ENCODE data around the gene IL4R.
"Not testable (repeated sequence)": the region's sequence is repeated elsewhere in the genome, so short reads cannot be mapped to it uniquely, and the experiment has no call there.

Gene IL4R

GRCh38 chr16:27407133-27407532 lies 93.4 kb downstream of the IL4R start:
- Histone ChIP-seq H2BK12ac (ENCODE audit: low read length) (no peak overlapping the region), H3K79me1 (ENCODE audit: low read length) (no peaks in the 10 kb centered on the region), H3K4me3 (ENCODE audit: low read depth, low read length) (no peak overlapping the region), H3K4ac (ENCODE audit: low read depth, low read length) (no peak overlapping the region), H2BK5ac (ENCODE audit: low read depth, low read length, poor library complexity) (no peak overlapping the region), H3K27me3 (ENCODE audit: insufficient read depth, low read length) (no peaks in the 10 kb centered on the region), H3K14ac (ENCODE audit: low read length) (no peak overlapping the region), H3K23ac (ENCODE audit: low read length) (no peak overlapping the region), H3K79me2 (ENCODE audit: control insufficient read depth, insufficient read depth, low read length, poor library complexity) (no peaks in the 10 kb centered on the region), H3K4me1 (ENCODE audit: control insufficient read depth in 1 of 2, insufficient read depth in 2 of 2, low read length in 2 of 2) (no peaks in the 10 kb centered on the region), H3K18ac (ENCODE audit: low read length) (no peak overlapping the region), H2BK120ac (ENCODE audit: insufficient read depth, low read length, poor library complexity) (no peak overlapping the region), H4K91ac (ENCODE audit: low read depth, low read length) (no peak overlapping the region), H3K9ac (ENCODE audit: low read length) (no peak overlapping the region), H4K12ac (ENCODE audit: low read depth, low read length) (no peak overlapping the region), H3K4me2 (ENCODE audit: low read length) (no peak overlapping the region), H2AK5ac (ENCODE audit: low read length) (no peak overlapping the region), H3K9me3 (ENCODE audit: insufficient read depth, low read depth, low read length) (peaks cover 2% of the 10 kb centered on the region), H2AFZ (ENCODE audit: insufficient read depth, low read length, poor library complexity) (no peak overlapping the region), H3K36me3 (ENCODE audit: control insufficient read depth in 1 of 2, insufficient read depth in 2 of 2, low read length in 2 of 2) (no peaks in the 10 kb centered on the region), H3K27ac (ENCODE audit: low read depth, low read length) (no peak overlapping the region), H4K8ac (ENCODE audit: low read depth, low read length) (no peak overlapping the region)
- DNase-seq = no peak
- no CpG with 5 or more reads among the region's 2 CpGs for WGBS (ENCODE audit: extremely low coverage, insufficient coverage, insufficient read length)

GRCh38 chr16:27408012-27408601 lies 94.3 kb downstream of the IL4R start:
- H3K27me3 ChIP-seq (ENCODE audit: insufficient read depth, low read length) = no peaks in the 10 kb centered on the region
- H3K4me1 ChIP-seq (ENCODE audit: control insufficient read depth in 1 of 2, insufficient read depth in 2 of 2, low read length in 2 of 2) = no peaks in the 10 kb centered on the region
- no peak overlapping the region for H3K18ac ChIP-seq (ENCODE audit: low read length)
- no peak for DNase-seq
- H3K14ac ChIP-seq (ENCODE audit: low read length) = no peak overlapping the region
- H2BK5ac ChIP-seq (ENCODE audit: low read depth, low read length, poor library complexity) = no peak overlapping the region
- H2AFZ ChIP-seq (ENCODE audit: insufficient read depth, low read length, poor library complexity) = no peak overlapping the region
- no peak overlapping the region for H3K23ac ChIP-seq (ENCODE audit: low read length)
- H3K4me3 ChIP-seq (ENCODE audit: low read depth, low read length) = no peak overlapping the region
- H4K8ac ChIP-seq (ENCODE audit: low read depth, low read length) = no peak overlapping the region
- no peak overlapping the region for H3K4ac ChIP-seq (ENCODE audit: low read depth, low read length)
- no peak overlapping the region for H4K12ac ChIP-seq (ENCODE audit: low read depth, low read length)
- no peak overlapping the region for H2BK12ac ChIP-seq (ENCODE audit: low read length)
- H4K91ac ChIP-seq (ENCODE audit: low read depth, low read length) = no peak overlapping the region
- no peak overlapping the region for H2AK5ac ChIP-seq (ENCODE audit: low read length)
- H3K9me3 ChIP-seq (ENCODE audit: insufficient read depth, low read depth, low read length) = peaks cover 2% of the 10 kb centered on the region
- H3K79me1 ChIP-seq (ENCODE audit: low read length) = no peaks in the 10 kb centered on the region
- no peaks in the 10 kb centered on the region for H3K79me2 ChIP-seq (ENCODE audit: control insufficient read depth, insufficient read depth, low read length, poor library complexity)
- no peak overlapping the region for H3K4me2 ChIP-seq (ENCODE audit: low read length)
- WGBS (ENCODE audit: extremely low coverage, insufficient coverage, insufficient read length) = no CpG with 5 or more reads among the region's 3 CpGs
- no peak overlapping the region for H3K9ac ChIP-seq (ENCODE audit: low read length)
- no peak overlapping the region for H3K27ac ChIP-seq (ENCODE audit: low read depth, low read length)
- no peak overlapping the region for H2BK120ac ChIP-seq (ENCODE audit: insufficient read depth, low read length, poor library complexity)
- no peaks in the 10 kb centered on the region for H3K36me3 ChIP-seq (ENCODE audit: control insufficient read depth in 1 of 2, insufficient read depth in 2 of 2, low read length in 2 of 2)

- H2AK5ac ChIP-seq (ENCODE audit: low read length) = no peak overlapping the region
- H3K9me3 ChIP-seq (ENCODE audit: insufficient read depth, low read depth, low read length) = peaks cover 2% of the 10 kb centered on the region
- no CpG with 5 or more reads among the region's 6 CpGs for WGBS (ENCODE audit: extremely low coverage, insufficient coverage, insufficient read length)
- no peaks in the 10 kb centered on the region for H3K79me1 ChIP-seq (ENCODE audit: low read length)
- no peaks in the 10 kb centered on the region for H3K4me1 ChIP-seq (ENCODE audit: control insufficient read depth in 1 of 2, insufficient read depth in 2 of 2, low read length in 2 of 2)
- no peak overlapping the region for H2BK5ac ChIP-seq (ENCODE audit: low read depth, low read length, poor library complexity)
- no peak overlapping the region for H4K91ac ChIP-seq (ENCODE audit: low read depth, low read length)
- H4K12ac ChIP-seq (ENCODE audit: low read depth, low read length) = no peak overlapping the region
- H2BK12ac ChIP-seq (ENCODE audit: low read length) = no peak overlapping the region
- no peak for DNase-seq
- H2BK120ac ChIP-seq (ENCODE audit: insufficient read depth, low read length, poor library complexity) = no peak overlapping the region
- no peak overlapping the region for H3K14ac ChIP-seq (ENCODE audit: low read length)
- no peak overlapping the region for H3K4me3 ChIP-seq (ENCODE audit: low read depth, low read length)
- H3K23ac ChIP-seq (ENCODE audit: low read length) = no peak overlapping the region
- H3K27ac ChIP-seq (ENCODE audit: low read depth, low read length) = no peak overlapping the region
- no peak overlapping the region for H4K8ac ChIP-seq (ENCODE audit: low read depth, low read length)
- H3K36me3 ChIP-seq (ENCODE audit: control insufficient read depth in 1 of 2, insufficient read depth in 2 of 2, low read length in 2 of 2) = no peaks in the 10 kb centered on the region
- no peak overlapping the region for H3K18ac ChIP-seq (ENCODE audit: low read length)
- H3K79me2 ChIP-seq (ENCODE audit: control insufficient read depth, insufficient read depth, low read length, poor library complexity) = no peaks in the 10 kb centered on the region
- H3K4ac ChIP-seq (ENCODE audit: low read depth, low read length) = no peak overlapping the region
- no peak overlapping the region for H2AFZ ChIP-seq (ENCODE audit: insufficient read depth, low read length, poor library complexity)
- no peaks in the 10 kb centered on the region for H3K27me3 ChIP-seq (ENCODE audit: insufficient read depth, low read length)
- H3K9ac ChIP-seq (ENCODE audit: low read length) = no peak overlapping the region
- H3K4me2 ChIP-seq (ENCODE audit: low read length) = no peak overlapping the region
Measured at GRCh38 chr16:27408602-27409031, 94.8 kb downstream of the IL4R start.

- no CpG with 5 or more reads among the region's 2 CpGs for WGBS (ENCODE audit: extremely low coverage, insufficient coverage, insufficient read length)
- H2AFZ ChIP-seq (ENCODE audit: insufficient read depth, low read length, poor library complexity); H3K18ac ChIP-seq (ENCODE audit: low read length); H3K4me2 ChIP-seq (ENCODE audit: low read length); H3K9ac ChIP-seq (ENCODE audit: low read length); H3K79me2 ChIP-seq (ENCODE audit: control insufficient read depth, insufficient read depth, low read length, poor library complexity); H3K27ac ChIP-seq (ENCODE audit: low read depth, low read length); H3K9me3 ChIP-seq (ENCODE audit: insufficient read depth, low read depth, low read length); H3K4ac ChIP-seq (ENCODE audit: low read depth, low read length); H3K14ac ChIP-seq (ENCODE audit: low read length); H3K4me3 ChIP-seq (ENCODE audit: low read depth, low read length); H3K36me3 ChIP-seq (ENCODE audit: control insufficient read depth in 1 of 2, insufficient read depth in 2 of 2, low read length in 2 of 2); H4K8ac ChIP-seq (ENCODE audit: low read depth, low read length); H3K79me1 ChIP-seq (ENCODE audit: low read length); H2BK5ac ChIP-seq (ENCODE audit: low read depth, low read length, poor library complexity); H4K12ac ChIP-seq (ENCODE audit: low read depth, low read length); H2BK120ac ChIP-seq (ENCODE audit: insufficient read depth, low read length, poor library complexity); DNase-seq; H3K27me3 ChIP-seq (ENCODE audit: insufficient read depth, low read length); H4K91ac ChIP-seq (ENCODE audit: low read depth, low read length); H3K23ac ChIP-seq (ENCODE audit: low read length); H2BK12ac ChIP-seq (ENCODE audit: low read length); H3K4me1 ChIP-seq (ENCODE audit: control insufficient read depth in 1 of 2, insufficient read depth in 2 of 2, low read length in 2 of 2); H2AK5ac ChIP-seq (ENCODE audit: low read length): not testable (repeated sequence)
Measured at GRCh38 chr16:27409958-27410357, 96.2 kb downstream of the IL4R start.

Measured in trophoblast cell (in vitro differentiated cells and primary cell).